K562 (cell line): ENCODE measurements around the gene B3GALNT2. TPM values are rescaled to one million over a fixed set of nuclear protein-coding genes. Genes with fewer than 3 reads are reported as not detected.

ENCODE experiments used
- CHD7 ChIP-seq: fragments of 200-600 bp; sonication (generic); IDR thresholded peaks from one replicate; pipeline ENCODE4 v1.6.1; 2012; ENCODE audit warnings: mild to moderate bottlenecking, low read depth, low read length, inconsistent platforms
- MGA ChIP-seq: fragments of 450-650 bp; IDR thresholded peaks from 2 replicates; pipeline ENCODE4 v1.6.1; 2016; ENCODE audit warnings: mild to moderate bottlenecking, moderate library complexity
- SMARCE1 ChIP-seq: fragments of 450-650 bp; IDR thresholded peaks from 2 replicates; pipeline ENCODE4 v1.7.1; 2016; ENCODE audit warnings: mild to moderate bottlenecking
- SRSF7 ChIP-seq: fragments of 200-400 bp; formaldehyde crosslinking; optimal IDR thresholded peaks from 2 replicates; pipeline ENCODE3; 2017; ENCODE audit warnings: mild to moderate bottlenecking, low read depth, low read length
- polyA plus RNA-seq, 8 experiments: library from polyadenylated mRNA; depleted of rRNA in 4 of 8; stranded (reverse) in 5 of 8; unstranded in 3 of 8; fragments of >200 nt; fragmentation: Nextera tagmentation in 2 of 8; fragmentation: Illumina TruSeq in 1 of 8; extraction: Ambion mirVana in 2 of 8; extraction: Trizol in 1 of 8; gene quantifications; 2 replicates each; pipeline versions ENCODE4 v1.2.1 to v1.2.3, GENCODE V29; 2011 to 2014; ENCODE audit warnings: inconsistent platforms in 1 of 8, missing spikeins in 1 of 8
- total RNA-seq, 7 experiments: library from RNA; depleted of rRNA in 6 of 7; stranded (reverse); fragments of >200 nt in 6 of 7; fragmentation: Illumina TruSeq in 2 of 7; extraction: Trizol in 2 of 7; gene quantifications; 2 replicates each; pipeline versions ENCODE4 v1.2.1 to v1.2.3, GENCODE V29; 2011 to 2021; ENCODE audit warnings: low replicate concordance in 1 of 7

Gene B3GALNT2
- total and polyA plus RNA-seq, 9 of the 15 experiments (the other 6 are each of a cell fraction or from before 2014, with no cell fraction given) = 2.0 to 31.7 (median 22.9) TPM

- TF ChIP-seq CHD7 (no peak), MGA (peak; percentile 88), SRSF7 (no peak), SMARCE1 (peak; percentile 93)
These were observed 406 bp upstream of the B3GALNT2 start (continued) for GRCh38 chr1:235504494-235505222.
